GM23338 (cell line): ENCODE measurements around the gene NEK6. TPM values are rescaled to one million over a fixed set of nuclear protein-coding genes. Genes with fewer than 3 reads are reported as not detected.

Experiments
- ATAC-seq: fragments of 200-7000 bp; cut with Tn5 transposase; 3 replicates; pipeline ENCODE4 v1.9.1; 2020
- DNase-seq: peaks from one replicate; pipeline ENCODE4 v3.0.0-alpha.2; 2015; ENCODE audit warnings: low spot score
- H2AFZ ChIP-seq: fragments of 200-600 bp; sonication (generic); 2 replicates; pipeline ENCODE4 v1.8.0; 2016; ENCODE audit warnings: antibody characterized with exemption, mild to moderate bottlenecking, moderate library complexity
- H3F3A ChIP-seq: fragments of 200-600 bp; sonication (generic); replicated peaks from 2 replicates; pipeline ENCODE4 v1.8.0; 2017; ENCODE audit warnings: antibody characterized with exemption, mixed run types, low read depth
- H3K27ac ChIP-seq: fragments of 200-600 bp; sonication (generic); 2 replicates; pipeline ENCODE4 v1.6.1; 2016; ENCODE audit warnings: low read depth
- H3K27me3 ChIP-seq: fragments of 200-600 bp; sonication (generic); 2 replicates; pipeline ENCODE4 v1.8.0; 2016; ENCODE audit warnings: mild to moderate bottlenecking, mixed run types, moderate library complexity; ENCODE audit not compliant: insufficient read depth
- H3K36me3 ChIP-seq: fragments of 200-600 bp; sonication (generic); 2 replicates; pipeline ENCODE4 v1.8.0; 2016; ENCODE audit warnings: mild to moderate bottlenecking; ENCODE audit not compliant: insufficient read depth
- H3K4me1 ChIP-seq: fragments of 200-600 bp; sonication (generic); 2 replicates; pipeline ENCODE4 v1.8.0; 2016; ENCODE audit warnings: mild to moderate bottlenecking, moderate library complexity; ENCODE audit not compliant: insufficient read depth
- H3K4me2 ChIP-seq: fragments of 200-600 bp; sonication (generic); 2 replicates; pipeline ENCODE4 v1.7.1; 2017; ENCODE audit warnings: mixed run types
- H3K4me3 ChIP-seq: fragments of 200-600 bp; sonication (generic); 2 replicates; pipeline ENCODE4 v1.6.1; 2016; ENCODE audit warnings: mixed run types
- H3K79me2 ChIP-seq: fragments of 200-600 bp; sonication (generic); replicated peaks from 2 replicates; pipeline ENCODE4 v1.8.0; 2017; ENCODE audit warnings: mild to moderate bottlenecking; ENCODE audit not compliant: insufficient read depth
- H3K9me2 ChIP-seq: fragments of 200-600 bp; sonication (generic); 2 replicates; pipeline ENCODE4 v1.8.0; 2017; ENCODE audit not compliant: insufficient read depth
- H4K20me1 ChIP-seq: fragments of 200-600 bp; sonication (generic); replicated peaks from 2 replicates; pipeline ENCODE4 v1.8.0; 2017; ENCODE audit warnings: mild to moderate bottlenecking; ENCODE audit not compliant: insufficient read depth
- H3K27ac Mint-ChIP-seq: 2 replicates; pipeline ENCODE4 v1.8.0; 2020; ENCODE audit warnings: inconsistent platforms, mild to moderate bottlenecking, moderate library complexity, mixed read lengths
- H3K27me3 Mint-ChIP-seq: 3 replicates; pipeline ENCODE4 v1.8.0; 2022; ENCODE audit warnings: low read depth, mild to moderate bottlenecking, moderate library complexity, mixed read lengths, inconsistent platforms; ENCODE audit not compliant: insufficient read depth, poor library complexity
- H3K36me3 Mint-ChIP-seq: 3 replicates; pipeline ENCODE4 v1.8.0; 2021; ENCODE audit warnings: low read depth, mild to moderate bottlenecking, inconsistent platforms, moderate library complexity, mixed read lengths
- H3K4me1 Mint-ChIP-seq: 3 replicates; pipeline ENCODE4 v1.8.0; 2020; ENCODE audit warnings: mild to moderate bottlenecking, inconsistent platforms, mixed read lengths
- H3K4me3 Mint-ChIP-seq: 3 replicates; pipeline ENCODE4 v1.8.0; 2021; ENCODE audit warnings: moderate library complexity, mild to moderate bottlenecking, inconsistent platforms, mixed read lengths
- H3K9me3 Mint-ChIP-seq: 3 replicates; pipeline ENCODE4 v1.8.0; 2020; ENCODE audit warnings: moderate library complexity, mild to moderate bottlenecking, inconsistent platforms, mixed read lengths
- CREB1 ChIP-seq: fragments of 250-450 bp; sonication (Bioruptor Pico); IDR thresholded peaks from 2 replicates; pipeline ENCODE4 v1.5.0; 2020; ENCODE audit warnings: low read depth, mild to moderate bottlenecking, moderate library complexity
- CTCF ChIP-seq, 2 experiments: fragments of 200-600 bp in 1 of 2; sonication (generic) in 1 of 2; conservative IDR thresholded peaks; 2 replicates each; pipeline versions ENCODE4 v1.5.1 to v1.6.1; 2016 to 2017; ENCODE audit warnings: antibody characterized with exemption in 2 of 2, low read depth in 2 of 2, mild to moderate bottlenecking in 2 of 2, moderate library complexity in 1 of 2
- EZH2 ChIP-seq: fragments of 200-600 bp; sonication (generic); IDR thresholded peaks from one replicate; pipeline ENCODE4 v1.8.0; 2017; ENCODE audit warnings: antibody characterized with exemption, mild to moderate bottlenecking, low read depth; ENCODE audit not compliant: unreplicated experiment
- polyA plus RNA-seq: library from polyadenylated mRNA; unstranded; fragments of >200 nt; fragmentation: Nextera tagmentation; extraction: Ambion mirVana; gene quantifications from 2 replicates; pipeline ENCODE4 v1.2.1, GENCODE V29; 2016
- total RNA-seq: library from RNA; depleted of rRNA; stranded (reverse); fragments of >200 nt; shearing (Covaris generic); gene quantifications from 2 replicates; pipeline ENCODE4 v1.2.3, GENCODE V29; 2014
- TF ChIP-seq, protein P1 (sequence below): fragments of 250-450 bp; sonication (Bioruptor Pico); IDR thresholded peaks from 2 replicates; pipeline ENCODE4 v1.5.0; 2020; ENCODE audit warnings: mild to moderate bottlenecking, moderate library complexity

The NEK6 gene
- total and polyA plus RNA-seq, 2 experiments from 2014 or later = 8.1 to 11.2 TPM

DNA sequence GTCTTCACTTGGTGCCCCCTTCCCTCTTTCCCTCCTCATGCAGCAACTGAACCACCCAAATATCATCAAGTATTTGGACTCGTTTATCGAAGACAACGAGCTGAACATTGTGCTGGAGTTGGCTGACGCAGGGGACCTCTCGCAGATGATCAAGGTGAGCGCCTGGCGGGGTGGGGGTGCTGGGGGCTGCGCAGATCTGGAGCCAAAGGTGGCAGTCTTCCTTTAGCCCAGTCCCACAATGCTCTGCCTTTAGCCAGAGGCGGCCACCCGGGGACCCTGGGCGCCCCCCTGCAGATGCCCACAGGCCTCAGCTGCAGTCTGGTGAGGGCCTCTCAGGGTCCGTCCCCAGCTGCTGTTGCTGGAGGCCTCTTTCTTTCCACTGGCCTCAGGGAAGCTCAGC, 63.7 kb downstream of the NEK6 start:
- peaks cover 3% of the 10 kb centered on the region; the same call in 1 of the 3 replicates for H3K4me1 Mint-ChIP-seq
- Histone ChIP-seq H2AFZ (no peak overlapping the region), H3K36me3 (no peaks in the 10 kb centered on the region), H3K4me1 (no peaks in the 10 kb centered on the region), H3K79me2 (no peaks in the 10 kb centered on the region; the same call in 1 of the 2 replicates), H3F3A (no peaks in the 10 kb centered on the region), H3K27me3 (no peaks in the 10 kb centered on the region), H3K9me2 (no peaks in the 10 kb centered on the region), H4K20me1 (no peaks in the 10 kb centered on the region), H3K27ac (no peak overlapping the region), H3K4me3 (no peak overlapping the region), H3K4me2 (no peak overlapping the region)
- no peak overlapping the region for H3K27ac Mint-ChIP-seq
- H3K9me3 Mint-ChIP-seq = no peaks in the 10 kb centered on the region
- DNase-seq (no peak), ATAC-seq (no peak)
- no peaks in the 10 kb centered on the region; the same call in 2 of the 3 replicates for H3K36me3 Mint-ChIP-seq
- peaks cover 9% of the 10 kb centered on the region for H3K27me3 Mint-ChIP-seq
- TF ChIP-seq, protein P1, sequence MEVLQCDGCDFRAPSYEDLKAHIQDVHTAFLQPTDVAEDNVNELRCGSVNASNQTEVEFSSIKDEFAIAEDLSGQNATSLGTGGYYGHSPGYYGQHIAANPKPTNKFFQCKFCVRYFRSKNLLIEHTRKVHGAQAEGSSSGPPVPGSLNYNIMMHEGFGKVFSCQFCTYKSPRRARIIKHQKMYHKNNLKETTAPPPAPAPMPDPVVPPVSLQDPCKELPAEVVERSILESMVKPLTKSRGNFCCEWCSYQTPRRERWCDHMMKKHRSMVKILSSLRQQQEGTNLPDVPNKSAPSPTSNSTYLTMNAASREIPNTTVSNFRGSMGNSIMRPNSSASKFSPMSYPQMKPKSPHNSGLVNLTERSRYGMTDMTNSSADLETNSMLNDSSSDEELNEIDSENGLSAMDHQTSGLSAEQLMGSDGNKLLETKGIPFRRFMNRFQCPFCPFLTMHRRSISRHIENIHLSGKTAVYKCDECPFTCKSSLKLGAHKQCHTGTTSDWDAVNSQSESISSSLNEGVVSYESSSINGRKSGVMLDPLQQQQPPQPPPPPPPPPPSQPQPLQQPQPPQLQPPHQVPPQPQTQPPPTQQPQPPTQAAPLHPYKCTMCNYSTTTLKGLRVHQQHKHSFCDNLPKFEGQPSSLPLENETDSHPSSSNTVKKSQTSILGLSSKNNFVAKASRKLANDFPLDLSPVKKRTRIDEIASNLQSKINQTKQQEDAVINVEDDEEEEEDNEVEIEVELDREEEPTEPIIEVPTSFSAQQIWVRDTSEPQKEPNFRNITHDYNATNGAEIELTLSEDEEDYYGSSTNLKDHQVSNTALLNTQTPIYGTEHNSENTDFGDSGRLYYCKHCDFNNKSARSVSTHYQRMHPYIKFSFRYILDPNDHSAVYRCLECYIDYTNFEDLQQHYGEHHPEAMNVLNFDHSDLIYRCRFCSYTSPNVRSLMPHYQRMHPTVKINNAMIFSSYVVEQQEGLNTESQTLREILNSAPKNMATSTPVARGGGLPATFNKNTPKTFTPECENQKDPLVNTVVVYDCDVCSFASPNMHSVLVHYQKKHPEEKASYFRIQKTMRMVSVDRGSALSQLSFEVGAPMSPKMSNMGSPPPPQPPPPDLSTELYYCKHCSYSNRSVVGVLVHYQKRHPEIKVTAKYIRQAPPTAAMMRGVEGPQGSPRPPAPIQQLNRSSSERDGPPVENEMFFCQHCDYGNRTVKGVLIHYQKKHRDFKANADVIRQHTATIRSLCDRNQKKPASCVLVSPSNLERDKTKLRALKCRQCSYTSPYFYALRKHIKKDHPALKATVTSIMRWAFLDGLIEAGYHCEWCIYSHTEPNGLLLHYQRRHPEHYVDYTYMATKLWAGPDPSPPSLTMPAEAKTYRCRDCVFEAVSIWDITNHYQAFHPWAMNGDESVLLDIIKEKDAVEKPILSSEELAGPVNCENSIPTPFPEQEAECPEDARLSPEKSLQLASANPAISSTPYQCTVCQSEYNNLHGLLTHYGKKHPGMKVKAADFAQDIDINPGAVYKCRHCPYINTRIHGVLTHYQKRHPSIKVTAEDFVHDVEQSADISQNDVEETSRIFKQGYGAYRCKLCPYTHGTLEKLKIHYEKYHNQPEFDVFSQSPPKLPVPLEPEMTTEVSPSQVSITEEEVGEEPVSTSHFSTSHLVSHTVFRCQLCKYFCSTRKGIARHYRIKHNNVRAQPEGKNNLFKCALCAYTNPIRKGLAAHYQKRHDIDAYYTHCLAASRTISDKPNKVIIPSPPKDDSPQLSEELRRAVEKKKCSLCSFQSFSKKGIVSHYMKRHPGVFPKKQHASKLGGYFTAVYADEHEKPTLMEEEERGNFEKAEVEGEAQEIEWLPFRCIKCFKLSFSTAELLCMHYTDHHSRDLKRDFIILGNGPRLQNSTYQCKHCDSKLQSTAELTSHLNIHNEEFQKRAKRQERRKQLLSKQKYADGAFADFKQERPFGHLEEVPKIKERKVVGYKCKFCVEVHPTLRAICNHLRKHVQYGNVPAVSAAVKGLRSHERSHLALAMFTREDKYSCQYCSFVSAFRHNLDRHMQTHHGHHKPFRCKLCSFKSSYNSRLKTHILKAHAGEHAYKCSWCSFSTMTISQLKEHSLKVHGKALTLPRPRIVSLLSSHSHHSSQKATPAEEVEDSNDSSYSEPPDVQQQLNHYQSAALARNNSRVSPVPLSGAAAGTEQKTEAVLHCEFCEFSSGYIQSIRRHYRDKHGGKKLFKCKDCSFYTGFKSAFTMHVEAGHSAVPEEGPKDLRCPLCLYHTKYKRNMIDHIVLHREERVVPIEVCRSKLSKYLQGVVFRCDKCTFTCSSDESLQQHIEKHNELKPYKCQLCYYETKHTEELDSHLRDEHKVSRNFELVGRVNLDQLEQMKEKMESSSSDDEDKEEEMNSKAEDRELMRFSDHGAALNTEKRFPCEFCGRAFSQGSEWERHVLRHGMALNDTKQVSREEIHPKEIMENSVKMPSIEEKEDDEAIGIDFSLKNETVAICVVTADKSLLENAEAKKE = no peak
- TF ChIP-seq EZH2 = no peak
- H3K4me3 Mint-ChIP-seq = no peak overlapping the region

DNA sequence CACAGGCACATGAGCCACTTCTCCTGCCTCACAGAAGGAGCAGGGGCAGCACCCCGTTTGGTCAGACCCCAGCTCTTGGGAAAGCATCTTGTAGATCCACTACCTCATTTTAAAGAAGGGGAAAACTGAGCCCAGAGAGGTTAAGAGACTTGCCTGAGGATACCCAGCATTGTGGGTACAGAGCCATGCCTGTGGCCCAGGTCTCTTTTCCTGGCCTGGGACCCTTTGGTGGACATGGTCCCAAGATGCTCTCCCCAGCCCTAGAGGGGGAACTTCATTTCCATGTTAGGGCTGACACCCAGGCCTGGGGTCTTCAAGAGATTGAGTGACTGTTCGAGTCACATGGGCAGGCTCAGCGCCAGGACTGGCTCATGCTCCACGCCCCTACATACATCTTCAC, 64.2 kb downstream of the NEK6 start:
- H3K4me3 Mint-ChIP-seq = no peak overlapping the region
- H3K79me2 ChIP-seq = no peaks in the 10 kb centered on the region; the same call in 1 of the 2 replicates
- no peak overlapping the region for H3K27ac ChIP-seq
- no peak overlapping the region for H3K4me3 ChIP-seq
- H4K20me1 ChIP-seq = no peaks in the 10 kb centered on the region
- ATAC-seq (no peak), DNase-seq (no peak)
- no peaks in the 10 kb centered on the region; the same call in 2 of the 3 replicates for H3K36me3 Mint-ChIP-seq
- no peaks in the 10 kb centered on the region for H3K27me3 ChIP-seq
- H3F3A ChIP-seq = no peaks in the 10 kb centered on the region
- H3K27me3 Mint-ChIP-seq = peaks cover 9% of the 10 kb centered on the region
- no peaks in the 10 kb centered on the region for H3K9me2 ChIP-seq
- H3K27ac Mint-ChIP-seq = no peak overlapping the region
- no peaks in the 10 kb centered on the region for H3K9me3 Mint-ChIP-seq
- H2AFZ ChIP-seq = no peak overlapping the region
- no peaks in the 10 kb centered on the region for H3K36me3 ChIP-seq
- H3K4me1 ChIP-seq = no peaks in the 10 kb centered on the region
- H3K4me1 Mint-ChIP-seq = peaks cover 3% of the 10 kb centered on the region; the same call in 1 of the 3 replicates
- no peak overlapping the region for H3K4me2 ChIP-seq
- TF ChIP-seq, protein P1 = no peak
- TF ChIP-seq CTCF (conservative IDR thresholded peaks at IDR 0.05; ENCODE audit: low read depth in 2 of 2) (no peak), CREB1 (no peak)
